Naive thymus-derived CD4-positive, alpha-beta T cell (primary cell): Measurements from ENCODE around the gene FKBP15. TPM values are rescaled to one million over a fixed set of nuclear protein-coding genes. Genes with fewer than 3 reads are reported as not detected.
"Not testable (repeated sequence)": the region's sequence is repeated elsewhere in the genome, so short reads cannot be mapped to it uniquely, and the experiment has no call there.

Source experiments
- ATAC-seq: fragments of 150-1000 bp; cut with Tn5 transposase; 2 replicates; pipeline ENCODE4 v1.10.0; 2021; ENCODE audit warnings: mild to moderate bottlenecking, moderate library complexity
- CTCF ChIA-PET: fragments of 350-600 bp; sonication (Branson Sonifier 250); formaldehyde crosslinking; loops from one replicate; lab custom pipeline; 2021; ENCODE audit warnings: antibody characterized with exemption; lab: Charles Lee
- POLR2A ChIA-PET: fragments of 350-600 bp; sonication (Branson Sonifier 250); formaldehyde crosslinking; loops from one replicate; lab custom pipeline; 2021; ENCODE audit warnings: antibody characterized with exemption, inconsistent platforms; lab: Charles Lee
- DNase-seq, 9 donors: peaks; one replicate each; pipeline versions ENCODE4 v3.0.0 to v3.0.0-alpha.2; 2020 to 2022; ENCODE audit warnings: mixed read lengths in 1 of 9
- H3K27ac ChIP-seq: one replicate; pipeline ENCODE4 v1.7.0; 2013; ENCODE audit warnings: mild to moderate bottlenecking, low read depth, low read length, moderate library complexity
- H3K27me3 ChIP-seq, 2 donors: one replicate each; pipeline ENCODE4 v1.7.0; 2013; ENCODE audit warnings: low read length in 2 of 2, mild to moderate bottlenecking in 2 of 2, moderate library complexity in 2 of 2; ENCODE audit not compliant: control insufficient read depth in 2 of 2, insufficient read depth in 2 of 2
- H3K36me3 ChIP-seq, 3 experiments: 1 replicate in 2 of 3; 2 replicates in 1 of 3; pipeline ENCODE4 v1.7.0; 2013; ENCODE audit warnings: low read length in 3 of 3, mild to moderate bottlenecking in 3 of 3, moderate library complexity in 1 of 3; ENCODE audit not compliant: insufficient read depth in 3 of 3, control insufficient read depth in 2 of 3
- H3K4me1 ChIP-seq, 2 donors: one replicate each; pipeline ENCODE4 v1.7.0; 2013; ENCODE audit warnings: low read length in 2 of 2, mild to moderate bottlenecking in 2 of 2, moderate library complexity in 1 of 2; ENCODE audit not compliant: control insufficient read depth in 2 of 2, insufficient read depth in 2 of 2
- H3K4me3 ChIP-seq: 2 replicates; pipeline ENCODE4 v1.7.0; 2013; ENCODE audit warnings: mild to moderate bottlenecking, low read length
- H3K9me3 ChIP-seq, 3 experiments: 1 replicate in 2 of 3; 2 replicates in 1 of 3; pipeline ENCODE4 v1.7.0; 2013; ENCODE audit warnings: low read length in 3 of 3; ENCODE audit not compliant: control insufficient read depth in 2 of 3
- H3K27ac Mint-ChIP-seq, 9 donors: one replicate each; pipeline ENCODE4 v1.8.0; 2020 to 2022; ENCODE audit warnings: mixed read lengths in 9 of 9, mild to moderate bottlenecking in 8 of 9, moderate library complexity in 5 of 9, inconsistent platforms in 2 of 9
- H3K27me3 Mint-ChIP-seq, 5 donors: one replicate each; pipeline ENCODE4 v1.8.0; 2021 to 2022; ENCODE audit warnings: mixed read lengths in 5 of 5, mild to moderate bottlenecking in 1 of 5
- H3K36me3 Mint-ChIP-seq, 5 donors: one replicate each; pipeline ENCODE4 v1.8.0; 2020 to 2022; ENCODE audit warnings: mixed read lengths in 5 of 5, mild to moderate bottlenecking in 3 of 5, inconsistent platforms in 1 of 5
- H3K4me1 Mint-ChIP-seq, 7 donors: one replicate each; pipeline ENCODE4 v1.8.0; 2020 to 2022; ENCODE audit warnings: mixed read lengths in 7 of 7, mild to moderate bottlenecking in 3 of 7, inconsistent platforms in 1 of 7
- H3K4me3 Mint-ChIP-seq, 10 donors: one replicate each; pipeline ENCODE4 v1.8.0; 2020 to 2022; ENCODE audit warnings: mild to moderate bottlenecking in 10 of 10, mixed read lengths in 10 of 10, moderate library complexity in 6 of 10, inconsistent platforms in 2 of 10
- H3K9me3 Mint-ChIP-seq, 11 donors: one replicate each; pipeline ENCODE4 v1.8.0; 2020 to 2022; ENCODE audit warnings: mixed read lengths in 11 of 11, mild to moderate bottlenecking in 4 of 11, inconsistent platforms in 1 of 11, moderate library complexity in 1 of 11
- intact Hi-C, 2 donors: fragments of 100-400 bp; cut with micrococcal nuclease; formaldehyde crosslinking; loops; one replicate each; pipeline ENCODE4 v1.15.1; 2023
- polyA plus RNA-seq, 2 donors: library from polyadenylated mRNA; unstranded; fragments of 300-500 nt; fragmentation: Illumina TruSeq; gene quantifications; one replicate each; pipeline ENCODE4 v1.2.3, GENCODE V29; 2021
- total RNA-seq, 6 experiments: library from RNA in 5 of 6; stranded (reverse) in 5 of 6; gene quantifications; 1 replicate in 5 of 6; 2 replicates in 1 of 6; pipeline ENCODE4 v1.2.3 and lab custom pipeline; 2021 to 2026

Gene FKBP15
- total and polyA plus RNA-seq, 7 experiments from 2014 or later: 8.8 to 50.6 (median 32.6) TPM

DNA sequence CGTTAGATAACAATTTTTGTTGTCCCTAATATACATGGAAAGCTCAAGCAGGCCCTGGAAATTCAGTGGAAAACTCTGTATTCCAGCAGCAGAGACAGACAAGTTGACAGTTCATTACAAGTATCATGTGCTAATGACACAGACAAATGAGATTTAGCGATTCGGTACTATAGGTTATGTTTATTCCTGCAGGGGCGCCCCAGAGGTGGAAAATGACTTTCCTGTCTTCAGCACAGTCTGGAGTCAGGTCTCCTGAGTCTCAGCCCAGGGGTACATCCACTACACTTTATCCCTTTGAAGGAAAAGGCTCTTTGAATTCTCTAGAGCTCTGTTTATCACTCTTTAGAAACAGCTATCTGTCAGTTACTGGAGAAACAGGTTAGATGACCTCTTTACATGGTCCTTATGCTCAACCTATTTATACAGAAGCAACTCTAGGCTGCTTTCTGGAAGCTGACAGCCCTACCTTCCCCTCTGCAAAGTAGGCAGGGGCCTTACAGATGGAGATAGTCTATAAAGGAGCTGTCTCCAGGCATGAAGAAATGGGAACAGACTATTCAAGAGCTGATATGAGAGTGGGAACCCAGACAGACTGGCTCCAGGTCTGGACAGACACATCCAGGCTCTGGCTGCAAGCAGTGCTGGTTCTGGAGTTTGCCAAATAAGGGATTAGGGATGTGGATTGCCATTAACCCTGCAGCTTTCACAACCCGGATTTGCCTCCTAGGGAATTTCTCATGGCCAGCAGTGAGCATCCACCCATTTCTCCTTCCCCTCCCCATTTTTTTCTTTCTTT is 77.4 kb downstream of the FKBP15 start:
- CTCF ChIA-PET: no interaction called here

DNA sequence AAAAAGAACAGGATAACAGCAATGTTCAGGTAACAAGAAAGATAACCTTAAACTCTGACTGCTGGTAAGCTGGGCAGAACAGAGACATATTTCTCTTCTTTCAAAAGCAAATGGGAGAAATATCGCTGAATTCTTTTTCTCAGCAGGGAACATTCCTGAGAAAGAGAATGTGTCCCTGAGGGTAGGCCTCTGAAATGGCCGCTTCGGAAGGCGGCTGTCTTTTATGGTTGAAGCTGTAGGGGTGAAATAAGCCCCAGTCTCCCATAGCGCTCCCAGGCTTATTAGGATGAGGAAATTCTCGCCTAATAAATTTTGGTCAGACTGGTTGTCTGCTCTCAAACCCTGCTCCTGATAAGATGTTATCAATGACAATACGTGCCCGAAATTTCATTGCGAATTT is 80.2 kb downstream of the FKBP15 start:
- not testable (repeated sequence) for H3K4me3 Mint-ChIP-seq

More for the DNA sequence above, 77.4 kb downstream of the FKBP15 start:
- ATAC-seq (no peak), DNase-seq (no peak)
- Mint-ChIP-seq H3K27me3 (peaks cover 14 to 34% (median 22%) of the 10 kb centered on the region in 5 donors), H3K9me3 (peaks cover 0 to 25% (median 13%) of the 10 kb centered on the region in 11 donors), H3K4me3 (no peak overlapping the region), H3K4me1 (no peaks in the 10 kb centered on the region), H3K36me3 (peaks cover 0 to 10% (median 0%) of the 10 kb centered on the region in 5 donors), H3K27ac (no peak overlapping the region)
- POLR2A ChIA-PET: no interaction called here
- intact Hi-C loops: no loop called here
- no peaks in the 10 kb centered on the region for H3K27me3 ChIP-seq
- H3K4me1 ChIP-seq: no peaks in the 10 kb centered on the region
- no peak overlapping the region for H3K27ac ChIP-seq
- H3K36me3 ChIP-seq: no peaks in the 10 kb centered on the region
- H3K9me3 ChIP-seq: no peaks in the 10 kb centered on the region
- H3K4me3 ChIP-seq: no peak overlapping the region

GRCh38 chr9:113139953-113140352 is 81.1 kb downstream of the FKBP15 start:
- Histone ChIP-seq H3K36me3 (no peaks in the 10 kb centered on the region), H3K4me1 (no peaks in the 10 kb centered on the region), H3K4me3 (no peak overlapping the region), H3K27me3 (no peaks in the 10 kb centered on the region), H3K9me3 (no peaks in the 10 kb centered on the region), H3K27ac (no peak overlapping the region)
- Mint-ChIP-seq H3K4me1 (no peaks in the 10 kb centered on the region), H3K36me3 (peaks cover 0 to 10% (median 0%) of the 10 kb centered on the region in 5 donors), H3K4me3 (no peak overlapping the region), H3K27ac (no peak overlapping the region), H3K9me3 (peaks cover 0 to 25% (median 13%) of the 10 kb centered on the region in 11 donors), H3K27me3 (peaks cover 9 to 22% (median 18%) of the 10 kb centered on the region in 5 donors)
- POLR2A ChIA-PET: no interaction called here
- CTCF ChIA-PET: interaction anchor here (0.6 kb wide), 1 partner anchor 18 kb away, joined by 3 read pairs; no protein-coding TSS in a partner anchor
- ATAC-seq (no peak), DNase-seq (no peak)
- intact Hi-C loops: no loop called here

More for the DNA sequence above, 80.2 kb downstream of the FKBP15 start:
- H3K36me3 ChIP-seq, ATAC-seq, CTCF ChIA-PET, H3K27me3 ChIP-seq, H3K27ac ChIP-seq, DNase-seq, H3K27ac Mint-ChIP-seq, H3K4me1 ChIP-seq, H3K36me3 Mint-ChIP-seq, POLR2A ChIA-PET, intact Hi-C loops, H3K9me3 ChIP-seq, H3K4me1 Mint-ChIP-seq, H3K4me3 ChIP-seq: not testable (repeated sequence)
- Mint-ChIP-seq H3K27me3 (peaks cover 11 to 27% (median 21%) of the 10 kb centered on the region in 5 donors), H3K9me3 (peaks cover 0 to 25% (median 13%) of the 10 kb centered on the region in 11 donors)

GRCh38 chr9:113139225-113139829 is 81.8 kb downstream of the FKBP15 start:
- Mint-ChIP-seq H3K27ac (no peak overlapping the region), H3K9me3 (peaks cover 0 to 25% (median 13%) of the 10 kb centered on the region in 11 donors), H3K36me3 (peaks cover 0 to 10% (median 0%) of the 10 kb centered on the region in 5 donors), H3K27me3 (peaks cover 3 to 16% (median 12%) of the 10 kb centered on the region in 5 donors), H3K4me1 (no peaks in the 10 kb centered on the region), H3K4me3 (no peak overlapping the region)
- Histone ChIP-seq H3K27ac (no peak overlapping the region), H3K4me3 (no peak overlapping the region), H3K9me3 (no peaks in the 10 kb centered on the region), H3K27me3 (no peaks in the 10 kb centered on the region), H3K36me3 (no peaks in the 10 kb centered on the region), H3K4me1 (no peaks in the 10 kb centered on the region)
- no peak for ATAC-seq
- ChIA-PET POLR2A (no interaction called here), CTCF (interaction anchor here (0.6 kb wide), 1 partner anchor 18 kb away, joined by 3 read pairs; no protein-coding TSS in a partner anchor)
- intact Hi-C loops: no loop called here
- no peak for DNase-seq

- H3K4me1 ChIP-seq: no peaks in the 10 kb centered on the region
- intact Hi-C loops: no loop called here
- no peaks in the 10 kb centered on the region for H3K9me3 ChIP-seq
- Mint-ChIP-seq H3K4me3 (no peak overlapping the region), H3K36me3 (peaks cover 0 to 10% (median 0%) of the 10 kb centered on the region in 5 donors), H3K4me1 (no peaks in the 10 kb centered on the region), H3K27ac (no peak overlapping the region), H3K27me3 (peaks cover under 1 to 14% (median 6%) of the 10 kb centered on the region in 5 donors), H3K9me3 (peaks cover 0 to 25% (median 13%) of the 10 kb centered on the region in 11 donors)
- no peak overlapping the region for H3K4me3 ChIP-seq
- POLR2A ChIA-PET: no interaction called here
- H3K36me3 ChIP-seq: no peaks in the 10 kb centered on the region
- ATAC-seq (no peak), DNase-seq (no peak)
- CTCF ChIA-PET: no interaction called here
- H3K27me3 ChIP-seq: no peaks in the 10 kb centered on the region
- H3K27ac ChIP-seq: no peak overlapping the region
Measured at GRCh38 chr9:113138760-113139159, 82.3 kb downstream of the FKBP15 start.

DNA sequence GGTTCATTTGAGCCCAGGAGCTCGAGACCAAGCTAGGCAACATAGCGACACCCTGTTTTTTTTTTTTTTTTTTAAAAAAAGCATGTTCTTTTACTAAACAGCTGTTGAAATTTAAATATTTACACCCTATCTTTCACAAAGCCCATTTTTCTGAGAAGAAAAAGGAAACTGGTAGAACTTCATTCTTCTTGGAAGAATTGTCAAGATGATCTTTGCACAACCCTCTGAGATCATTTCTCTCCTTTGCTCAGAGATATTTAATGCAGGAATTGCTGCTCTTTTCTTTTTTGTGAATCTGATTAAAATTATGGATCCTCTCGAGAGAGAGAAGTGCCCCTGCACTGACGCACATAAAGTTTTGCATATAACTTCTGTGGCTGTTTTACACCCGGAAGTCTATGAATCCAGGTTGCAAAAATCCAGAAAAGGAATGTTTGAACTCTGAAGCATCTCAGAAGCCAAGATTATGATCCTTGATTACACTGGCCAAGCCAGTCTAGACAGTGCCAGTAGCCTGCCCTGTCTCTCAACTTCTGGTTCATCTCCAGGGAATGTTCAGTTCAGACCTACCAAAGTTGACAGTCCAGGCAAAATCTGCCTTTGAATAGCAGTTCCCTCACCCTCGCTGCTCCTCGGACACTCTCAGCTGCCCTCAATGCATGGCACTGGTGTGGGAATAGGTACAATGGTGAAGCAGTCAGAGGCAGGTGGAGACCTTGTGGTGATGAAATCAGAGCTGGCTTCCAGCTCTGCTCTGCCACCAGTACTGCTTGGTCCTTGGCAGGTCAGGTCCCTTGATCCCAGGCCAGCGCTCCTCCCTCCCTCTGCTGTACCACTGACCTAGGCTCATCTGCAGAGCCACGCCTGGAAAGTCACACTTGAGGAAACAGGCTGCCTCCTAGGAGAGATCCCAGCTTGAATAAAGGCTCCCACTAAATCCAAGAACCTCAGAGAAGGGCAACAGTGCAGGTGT is 83.6 kb downstream of the FKBP15 start:
- Histone ChIP-seq H3K4me3 (no peak overlapping the region), H3K9me3 (no peaks in the 10 kb centered on the region), H3K36me3 (no peaks in the 10 kb centered on the region), H3K4me1 (no peaks in the 10 kb centered on the region), H3K27ac (no peak overlapping the region), H3K27me3 (no peaks in the 10 kb centered on the region)
- H3K9me3 Mint-ChIP-seq: peaks cover 0 to 25% (median 8%) of the 10 kb centered on the region in 11 donors
- no peak overlapping the region for H3K27ac Mint-ChIP-seq
- ATAC-seq: no peak
- intact Hi-C loops: no loop called here
- no peaks in the 10 kb centered on the region for H3K4me1 Mint-ChIP-seq
- peaks cover 0 to 10% (median 0%) of the 10 kb centered on the region in 5 donors for H3K36me3 Mint-ChIP-seq
- peaks cover 5 to 13% (median 8%) of the 10 kb centered on the region in 5 donors for H3K27me3 Mint-ChIP-seq
- CTCF ChIA-PET: no interaction called here
- no peak overlapping the region for H3K4me3 Mint-ChIP-seq
- POLR2A ChIA-PET: no interaction called here
- DNase-seq: no peak
